Measurements from ENCODE around the gene RFK. TPM values are rescaled to one million over a fixed set of nuclear protein-coding genes. Genes with fewer than 3 reads are reported as not detected.
"Not testable (repeated sequence)": the region's sequence is repeated elsewhere in the genome, so short reads cannot be mapped to it uniquely, and the experiment has no call there.

The RFK gene
- 10 to 100 TPM; 10.3 to 18.5 (median 12.3) TPM for total RNA-seq

GRCh38 chr9:76394195-76394959 lies at the start of gene RFK:
RFK (minus strand) TSS chr9:76394426; CDS start chr9:76394171, 255 bp downstream.
- Histone ChIP-seq H3K36me3 (peaks cover 0 to 17% (median 0%) of the 10 kb centered on the region in 3 donors), H3K4me3 (peak within 1 kb of the TSS; percentile 89 to 93 (median 92)), H3K4me1 (peaks cover 5 to 24% (median 7%) of the 10 kb centered on the region in 3 donors), H3K27me3 (no peaks in the 10 kb centered on the region), H3K9me3 (peaks cover 0 to 5% (median 0%) of the 10 kb centered on the region in 3 donors), H3K27ac (peak within 1 kb of the TSS; percentile 94 to 95 (median 94))
- DNase-seq: peak; percentile 59
- TF ChIP-seq POLR2A (IDR thresholded peaks at IDR 0.05): peak in 2 of 4 donors; percentile 77 to 81
- peak; percentile 21 to 46 (median 38) for TF ChIP-seq CTCF (IDR thresholded peaks at IDR 0.05)
- WGBS, 2 donors: 0 to 2% methylated on average over 16 to 21 of the region's 81 CpGs
- intact Hi-C loops (cut with DNase I): no loop called here

- peaks cover 3 to 22% (median 5%) of the 10 kb centered on the region in 3 donors for H3K4me1 ChIP-seq
- no peaks in the 10 kb centered on the region for H3K27me3 ChIP-seq
- H3K36me3 ChIP-seq: no peaks in the 10 kb centered on the region
- WGBS, 2 donors: 23 to 47% methylated on average over 3 of the region's 3 CpGs
- intact Hi-C loops (cut with DNase I): no loop called here
- TF ChIP-seq POLR2A (IDR thresholded peaks at IDR 0.05) (no peak), CTCF (IDR thresholded peaks at IDR 0.05) (no peak)
- H3K9me3 ChIP-seq: no peaks in the 10 kb centered on the region
- DNase-seq: no peak
- H3K4me3 ChIP-seq: no peak overlapping the region
- H3K27ac ChIP-seq: peak overlapping the region in 2 of 4 donors; percentile 42 to 71
Observed at GRCh38 chr9:76443887-76444286, 49.7 kb upstream of the RFK start.

GRCh38 chr9:76441551-76442322 lies 47.5 kb upstream of the RFK start:
- Histone ChIP-seq H3K4me3 (no peak overlapping the region), H3K27me3 (no peaks in the 10 kb centered on the region), H3K4me1 (peaks cover 3 to 16% (median 5%) of the 10 kb centered on the region in 3 donors), H3K36me3 (no peaks in the 10 kb centered on the region), H3K27ac (no peak overlapping the region), H3K9me3 (no peaks in the 10 kb centered on the region)
- intact Hi-C loops (cut with DNase I): no loop called here
- DNase-seq: no peak
- 72 to 75% methylated on average over 10 of the region's 10 CpGs for WGBS, 2 donors
- TF ChIP-seq CTCF (IDR thresholded peaks at IDR 0.05) (no peak), POLR2A (IDR thresholded peaks at IDR 0.05) (no peak)

GRCh38 chr9:76438841-76439588 lies 44.8 kb upstream of the RFK start:
- Histone ChIP-seq H3K4me1 (peaks cover 0 to 3% (median 0%) of the 10 kb centered on the region in 3 donors), H3K36me3 (no peaks in the 10 kb centered on the region), H3K27me3 (no peaks in the 10 kb centered on the region), H3K9me3 (no peaks in the 10 kb centered on the region), H3K4me3 (no peak overlapping the region), H3K27ac (no peak overlapping the region)
- intact Hi-C loops (cut with DNase I): no loop called here
- no peak for TF ChIP-seq POLR2A (IDR thresholded peaks at IDR 0.05)
- no peak for TF ChIP-seq CTCF (IDR thresholded peaks at IDR 0.05)
- WGBS, 2 donors: 67 to 79% methylated on average over 4 to 5 of the region's 6 CpGs
- DNase-seq: no peak

GRCh38 chr9:76437017-76437699 lies 42.9 kb upstream of the RFK start:
- 82 to 89% methylated on average over 9 of the region's 9 CpGs for WGBS, 2 donors
- DNase-seq; intact Hi-C loops (cut with DNase I); H3K4me1 ChIP-seq; H3K36me3 ChIP-seq; H3K27me3 ChIP-seq; H3K27ac ChIP-seq; H3K4me3 ChIP-seq; H3K9me3 ChIP-seq: not testable (repeated sequence)

- H3K27me3 ChIP-seq; H3K4me1 ChIP-seq; intact Hi-C loops (cut with DNase I); DNase-seq; H3K36me3 ChIP-seq; H3K9me3 ChIP-seq; H3K27ac ChIP-seq; H3K4me3 ChIP-seq: not testable (repeated sequence)
- 90 to 93% methylated on average over 6 of the region's 6 CpGs for WGBS, 2 donors
Observed at GRCh38 chr9:76434897-76435296, 40.7 kb upstream of the RFK start.
